GM18508 (cell line): Measurements from ENCODE around the gene CLTB.
A peak's percentile ranks its signal among the peaks of the same experiment; 100 is the strongest.

Experiments used
- ATAC-seq: cut with Tn5 transposase; IDR thresholded peaks from one replicate; pipeline ENCODE4 v1.9.1; 2021; ENCODE audit warnings: moderate number of reproducible peaks; ENCODE audit not compliant: insufficient read depth, unreplicated experiment

Gene CLTB

DNA sequence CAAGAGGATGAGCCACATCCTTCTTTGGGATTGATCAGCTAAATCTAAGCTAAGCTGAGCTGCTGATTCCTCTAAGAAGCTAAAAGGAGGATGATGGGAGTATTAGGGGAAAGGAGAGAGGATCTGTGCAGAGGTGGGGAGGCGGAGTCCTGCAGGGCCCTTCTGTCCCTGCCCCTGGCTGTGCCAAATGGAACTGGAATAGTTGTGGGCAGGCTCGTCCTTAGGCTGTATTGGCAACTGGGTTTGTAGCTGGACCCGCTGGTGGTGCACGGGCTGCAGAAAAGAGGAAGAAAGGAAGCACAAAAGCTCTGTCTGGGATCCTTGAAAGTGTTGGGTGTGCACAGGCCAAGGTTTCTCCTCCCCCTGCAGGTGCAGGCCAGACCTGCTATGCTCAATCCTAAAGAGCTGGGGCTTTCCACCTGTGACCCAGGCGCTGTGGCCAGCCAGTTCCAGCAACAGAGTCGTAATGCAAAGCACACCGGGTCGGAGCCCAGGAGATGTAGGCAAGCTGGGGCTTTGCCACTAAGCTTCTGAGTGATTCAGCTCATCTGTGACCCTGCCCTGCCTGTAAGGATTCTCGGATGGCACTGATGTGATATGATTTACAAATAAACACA lies 9.8 kb downstream of the CLTB start:
- no peak for ATAC-seq

DNA sequence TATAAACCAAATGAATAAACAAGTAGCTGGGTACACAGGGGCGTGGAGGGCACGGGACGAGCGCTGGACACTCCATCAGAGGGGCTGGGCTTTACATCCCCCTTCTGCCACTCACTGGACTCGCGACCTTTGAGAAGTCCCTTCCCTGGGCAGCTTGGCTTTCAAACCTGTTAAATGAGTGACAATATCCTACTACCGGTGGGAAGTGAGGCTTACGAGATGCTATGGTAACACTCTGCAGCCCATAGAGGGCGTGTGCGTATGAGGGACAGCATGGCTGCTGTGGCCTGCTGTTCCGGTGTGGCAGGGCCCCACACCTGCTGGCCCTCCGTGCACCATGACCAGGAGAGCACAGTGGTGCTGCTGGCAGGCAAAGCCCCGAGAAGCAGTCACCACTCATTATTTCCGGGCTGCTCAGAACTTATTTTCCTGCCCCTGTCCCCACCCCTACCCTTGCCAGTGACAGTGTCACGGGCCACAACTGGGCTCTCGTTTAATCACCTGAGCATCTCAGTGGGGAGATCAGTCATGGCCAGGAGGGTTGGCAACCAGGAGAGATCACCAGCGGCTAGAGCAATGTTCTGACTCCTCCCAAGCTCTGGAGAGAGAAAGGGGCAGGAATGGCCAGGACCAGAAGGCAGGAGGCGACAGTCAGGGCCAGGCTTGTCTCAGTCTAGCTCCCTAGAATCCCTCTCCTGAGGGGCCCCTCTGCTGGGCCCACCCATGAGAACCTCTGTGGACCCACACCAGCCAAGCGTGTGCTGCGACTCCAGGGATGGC lies 10.5 kb downstream of the CLTB start:
- no peak for ATAC-seq

DNA sequence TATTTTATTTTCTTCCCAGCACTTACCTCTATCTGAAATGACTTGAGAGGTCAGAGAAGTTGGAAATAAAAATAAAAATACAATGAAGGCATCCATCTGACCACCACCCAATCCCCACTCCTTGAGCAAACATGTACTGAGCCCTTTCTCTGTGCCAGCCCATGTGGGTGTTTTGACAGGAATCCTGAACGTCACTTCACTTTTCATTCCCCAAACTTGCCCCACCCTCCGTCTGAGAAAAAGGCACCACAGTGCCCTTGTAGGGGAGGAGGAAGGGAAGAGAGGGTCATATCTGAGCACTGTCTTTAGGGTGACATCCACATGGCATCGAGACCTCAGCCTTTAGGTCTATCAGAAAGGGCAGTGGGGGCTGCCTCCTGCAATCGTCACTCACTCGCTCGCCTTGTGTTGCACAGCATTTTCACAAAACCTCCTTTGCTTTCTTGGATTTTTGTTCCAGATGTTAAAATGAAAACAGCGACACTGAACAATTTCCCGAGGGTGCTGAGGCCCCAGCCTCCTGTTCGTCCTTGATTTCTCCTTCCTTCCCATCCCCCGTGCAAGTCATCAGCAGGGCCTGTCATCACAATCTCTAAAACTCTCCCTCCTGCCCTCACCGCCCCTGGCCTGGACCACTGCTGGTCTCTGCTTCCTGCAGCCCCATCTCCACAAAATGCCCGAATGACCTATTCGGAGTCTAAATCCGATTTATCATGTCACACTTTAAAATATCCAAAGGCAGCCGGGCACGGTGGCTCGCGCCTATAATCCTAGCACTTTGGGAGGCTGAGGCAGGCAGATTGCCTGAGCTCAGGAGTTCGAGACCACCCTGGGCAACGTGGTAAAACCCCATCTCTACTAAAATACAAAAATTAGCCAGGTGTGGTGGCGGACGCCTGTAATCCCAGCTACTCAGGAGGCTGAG lies 14.8 kb downstream of the CLTB start:
- no peak for ATAC-seq

DNA sequence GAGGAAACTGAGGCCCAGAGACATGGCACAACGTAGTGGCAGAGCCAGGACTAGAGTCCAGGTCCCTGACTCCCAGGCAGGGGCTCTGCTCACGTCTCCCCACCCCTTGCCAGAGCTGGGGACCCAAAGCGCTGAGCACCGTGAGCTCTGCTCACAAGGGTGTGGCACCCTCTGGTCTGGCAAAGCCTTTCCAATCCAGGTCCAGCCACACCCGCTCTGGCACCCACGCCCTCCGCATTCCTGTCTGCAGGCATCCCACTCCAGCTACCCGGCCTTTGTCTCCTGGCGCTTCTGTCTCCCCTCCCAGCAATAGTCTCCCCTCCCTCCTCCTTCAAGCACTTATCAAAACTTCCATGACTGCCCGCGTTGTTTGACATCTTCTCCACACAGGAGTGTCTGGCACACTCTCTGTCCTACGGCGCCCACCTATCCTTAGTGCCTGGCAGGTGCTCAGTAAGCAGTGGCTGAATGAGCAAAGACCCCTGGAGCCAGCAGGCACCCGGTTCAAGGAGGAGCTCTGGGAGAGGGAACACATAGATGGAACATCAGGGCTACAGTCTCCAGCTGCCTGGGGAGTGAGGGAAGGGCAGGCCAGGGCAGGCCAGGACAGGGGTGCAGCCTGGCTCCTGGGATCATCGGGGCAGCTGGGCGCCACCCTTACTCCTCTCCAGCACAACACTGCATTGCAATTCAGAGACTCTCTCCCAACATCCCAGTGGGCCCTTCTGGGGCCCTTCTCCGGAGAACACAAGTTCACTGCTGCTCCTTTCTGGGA lies 15.8 kb downstream of the CLTB start:
- ATAC-seq: no peak

DNA sequence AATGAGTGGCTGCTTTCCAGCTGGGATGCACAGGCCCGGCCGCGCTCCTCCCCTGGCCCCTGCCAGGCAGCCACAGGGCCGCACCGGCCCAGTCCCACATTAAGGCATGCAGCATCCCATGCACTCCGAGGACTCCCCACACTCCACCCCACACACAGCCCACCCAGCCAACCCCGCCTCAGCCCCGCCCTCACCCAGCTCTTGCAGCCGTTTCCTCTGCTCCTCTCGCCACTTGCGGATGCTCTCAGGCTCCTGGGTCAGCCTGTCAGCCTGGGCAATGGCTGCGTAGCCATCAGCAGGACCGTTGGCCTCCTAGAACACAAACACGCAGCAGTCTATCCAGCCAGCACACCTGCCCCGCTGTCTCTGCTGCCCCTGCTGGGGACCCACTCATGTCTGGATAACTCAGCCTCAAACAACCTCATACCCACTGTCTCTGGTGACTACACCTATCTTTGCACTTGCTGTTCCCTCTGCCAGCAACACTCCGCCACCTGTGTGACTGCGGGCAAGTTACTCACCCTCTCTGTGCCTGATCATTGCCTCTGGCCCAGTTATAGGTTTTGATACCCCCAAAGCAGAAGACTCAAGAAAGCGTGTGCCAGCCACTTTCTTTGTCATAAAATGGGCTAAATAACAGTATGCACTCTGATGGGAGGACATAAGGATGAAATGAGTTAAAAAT lies 18.5 kb downstream of the CLTB start:
- ATAC-seq: no peak

GRCh38 chr5:176396330-176396729 lies 20.0 kb downstream of the CLTB start:
- no peak for ATAC-seq

DNA sequence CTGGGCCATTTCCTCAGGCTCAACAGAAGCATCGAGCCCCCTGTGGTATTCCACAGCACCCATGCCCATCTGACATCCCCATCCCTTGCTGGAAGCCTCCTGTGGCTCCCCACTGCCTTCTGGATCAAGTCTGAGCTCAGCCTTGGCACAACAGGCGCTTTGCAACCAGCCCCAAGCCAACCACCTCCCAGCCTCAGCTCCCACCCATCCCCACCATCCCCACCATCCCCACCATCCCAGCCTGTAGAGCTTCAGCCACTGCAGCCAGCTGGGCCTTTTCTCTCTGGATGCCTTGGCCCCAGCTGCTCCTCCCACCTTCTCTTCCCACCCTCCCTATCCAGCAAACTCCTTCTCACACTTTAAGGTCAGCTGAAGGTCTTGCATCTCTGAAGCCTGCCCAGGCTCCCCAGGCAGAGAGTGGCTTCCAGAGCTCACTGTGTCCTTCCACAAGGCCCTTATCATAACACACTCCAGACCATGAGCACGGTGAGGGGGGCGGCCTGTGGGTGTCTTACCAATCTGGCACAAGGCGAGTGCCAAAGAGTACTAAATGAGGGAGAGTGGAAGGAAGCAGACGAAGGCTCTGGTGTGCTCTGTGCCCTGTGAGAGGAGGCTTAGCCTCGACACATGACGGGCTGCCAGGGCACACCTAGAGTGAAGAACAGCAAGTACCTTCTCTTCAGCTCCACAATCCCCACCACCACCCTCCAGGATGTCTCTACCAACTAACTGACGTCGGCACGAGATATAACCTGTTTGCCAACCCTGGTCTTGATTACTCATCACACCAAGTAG lies 21.3 kb downstream of the CLTB start:
- ATAC-seq: no peak

GRCh38 chr5:176394096-176394495 lies 22.2 kb downstream of the CLTB start:
- no peak for ATAC-seq

DNA sequence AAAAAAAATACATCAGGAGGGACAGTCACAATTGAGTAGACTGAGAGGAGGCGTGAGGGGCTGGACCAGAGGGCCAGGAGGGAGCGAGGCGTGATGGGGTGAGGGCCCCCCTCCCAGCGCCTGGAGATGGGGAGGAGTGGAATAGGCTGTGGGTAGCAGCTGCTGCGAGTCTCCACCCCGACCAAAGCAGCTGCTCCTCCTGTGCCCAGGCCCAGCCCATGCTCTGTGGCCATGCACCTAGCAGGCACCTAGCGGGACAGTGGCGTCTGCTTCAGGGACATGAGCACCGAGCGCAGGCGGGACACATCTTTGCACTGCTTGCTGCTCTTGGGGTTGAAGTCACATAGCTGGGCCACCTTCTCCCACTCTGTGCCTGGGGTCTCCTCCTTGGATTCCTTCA lies 23.8 kb downstream of the CLTB start:
- no peak for ATAC-seq

DNA sequence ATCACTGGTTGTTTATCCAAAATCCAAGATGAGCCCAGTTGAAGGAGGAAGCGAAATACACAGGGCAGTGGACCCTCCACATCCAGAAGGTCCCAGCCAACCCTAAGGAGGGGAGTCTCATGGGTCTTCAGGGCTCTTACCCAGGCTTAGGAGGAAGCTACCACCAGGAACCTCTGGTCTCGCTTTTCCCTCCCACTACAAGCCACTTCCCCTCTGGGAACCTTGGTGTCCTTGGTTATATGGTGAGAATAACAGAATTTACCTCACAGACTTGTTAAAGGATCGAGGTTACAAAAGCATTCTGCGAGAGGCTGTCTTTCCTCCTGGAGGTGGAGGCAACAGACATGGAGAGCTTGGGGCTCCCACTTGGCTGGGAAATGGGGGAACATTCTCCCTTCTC lies 24.3 kb downstream of the CLTB start:
- ATAC-seq: no peak

DNA sequence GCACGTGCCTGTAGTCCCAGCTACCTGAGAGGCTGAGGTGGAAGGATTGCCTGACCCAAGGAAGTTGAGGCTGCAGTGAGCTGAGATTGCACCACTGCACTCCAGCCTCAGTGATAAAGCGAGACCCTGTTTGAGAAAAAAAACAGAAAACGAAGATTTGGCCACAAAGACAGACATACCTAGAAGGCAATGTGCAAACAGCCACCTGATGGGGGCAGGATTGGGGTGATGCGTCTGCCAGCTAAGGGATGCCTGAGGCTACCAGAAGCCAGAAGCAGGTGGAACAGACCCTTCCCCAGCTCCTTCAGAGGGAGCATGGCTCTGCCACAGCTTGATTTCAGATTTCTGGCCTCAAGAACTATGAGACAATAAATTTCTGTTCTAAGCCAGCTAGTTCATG lies 24.9 kb downstream of the CLTB start:
- no peak for ATAC-seq

DNA sequence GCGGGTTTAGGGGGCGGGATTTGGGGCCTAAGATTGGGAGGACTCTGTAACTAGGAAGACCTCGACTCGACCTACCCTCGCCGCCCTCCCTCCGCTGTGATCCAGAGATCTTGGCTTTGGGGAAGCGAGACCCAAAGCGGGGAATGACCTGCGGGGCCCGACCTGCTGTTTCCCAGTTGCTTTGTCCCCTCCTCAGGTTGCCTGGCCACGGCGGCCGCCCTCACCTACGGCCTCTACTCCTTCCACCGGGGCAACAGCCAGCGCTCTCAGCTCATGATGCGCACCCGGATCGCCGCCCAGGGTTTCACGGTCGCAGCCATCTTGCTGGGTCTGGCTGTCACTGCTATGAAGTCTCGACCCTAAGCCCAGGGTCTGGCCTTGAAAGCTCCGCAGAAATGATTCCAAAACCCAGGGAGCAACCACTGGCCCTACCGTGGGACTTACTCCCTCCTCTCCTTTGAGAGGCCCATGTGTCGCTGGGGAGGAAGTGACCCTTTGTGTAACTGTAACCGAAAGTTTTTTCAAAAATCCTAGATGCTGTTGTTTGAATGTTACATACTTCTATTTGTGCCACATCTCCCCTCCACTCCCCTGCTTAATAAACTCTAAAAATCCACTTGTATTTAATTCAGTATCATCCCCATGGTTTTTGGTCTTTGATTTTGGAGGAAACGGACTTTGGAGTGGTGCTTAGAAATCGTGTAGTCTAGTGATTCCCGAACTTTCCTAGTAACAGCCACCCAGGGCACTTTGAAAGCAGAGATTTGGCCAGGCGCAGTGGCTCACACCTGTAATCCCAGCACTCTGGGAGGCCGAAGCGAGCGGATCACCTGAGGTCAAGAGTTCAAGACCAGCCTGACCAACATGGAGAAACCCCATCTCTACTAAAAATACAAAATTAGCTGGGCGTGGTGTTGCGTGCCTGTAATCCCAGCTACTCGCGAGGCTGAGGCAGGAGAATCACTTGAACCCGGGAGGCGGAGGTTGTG lies 26.9 kb downstream of the CLTB start:
- ATAC-seq: peak; percentile 12

- ATAC-seq: peak; percentile 83
These were observed 27.8 kb downstream of the CLTB start, which contains the start of the genes HIGD2A and NOP16 for GRCh38 chr5:176388444-176389134. TSS of gene HIGD2A (plus strand) at chr5:176388751. CDS start at chr5:176388820, 69 bp downstream. TSS of gene NOP16 (minus strand) at chr5:176388598. CDS start at chr5:176388539, 59 bp downstream.

DNA sequence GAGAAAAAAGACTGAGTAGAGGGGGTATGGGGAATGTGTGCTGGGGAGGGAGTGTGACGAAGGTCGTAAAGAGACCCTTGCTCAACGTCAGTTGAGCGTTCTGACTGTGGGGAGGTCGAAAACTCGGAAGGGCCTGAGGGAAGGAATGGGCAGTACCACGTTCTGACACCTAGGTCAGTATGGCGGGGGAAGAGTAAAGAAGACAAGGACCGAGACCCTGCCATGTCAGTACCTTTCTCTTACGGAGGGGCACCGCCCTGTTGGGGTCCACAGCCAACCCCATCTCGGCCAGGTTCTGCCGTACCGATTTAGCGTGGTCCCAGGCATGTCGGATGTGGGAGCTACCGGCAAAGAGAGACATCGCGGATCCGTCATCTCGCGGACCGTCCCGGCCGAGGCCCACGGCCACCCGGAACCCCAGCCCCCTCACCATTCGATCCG lies 28.3 kb downstream of the CLTB start:
- ATAC-seq: no peak

DNA sequence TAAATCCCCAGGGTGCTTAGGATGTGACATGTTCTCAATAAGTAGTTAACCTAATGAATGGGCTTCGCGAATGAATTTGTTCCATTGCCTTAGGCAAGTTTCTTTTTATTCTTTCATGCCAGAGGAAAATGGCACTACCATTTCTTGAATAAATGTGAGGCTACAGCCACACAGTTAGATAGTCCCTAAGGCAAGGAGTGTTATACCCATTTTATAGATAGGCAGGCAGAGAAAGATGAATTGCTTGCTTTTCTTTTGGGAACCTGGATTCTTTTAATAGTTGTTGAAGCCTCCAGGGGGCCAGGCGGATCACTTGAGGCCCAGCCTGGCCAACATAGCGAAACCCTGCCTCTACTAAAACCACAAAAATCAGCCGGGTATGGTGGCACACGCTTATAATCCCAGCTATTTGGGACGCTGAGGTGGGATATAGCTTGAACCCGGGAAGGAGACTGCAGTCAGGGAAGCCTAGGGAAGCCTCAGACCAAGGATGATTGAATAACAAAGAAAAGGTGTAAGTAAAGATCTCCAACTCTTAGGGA lies 28.9 kb downstream of the CLTB start:
- no peak for ATAC-seq

- ATAC-seq: no peak
These were observed 29.8 kb downstream of the CLTB start for GRCh38 chr5:176386491-176386890.

GRCh38 chr5:176384991-176385390 lies 31.3 kb downstream of the CLTB start:
- no peak for ATAC-seq
